ENCODE data around the gene FBXL7.

Gene FBXL7

GRCh38 chr5:15463231-15463980 lies 36.6 kb upstream of the FBXL7 start:
- TF ChIP-seq CTCF (IDR thresholded peaks at IDR 0.05; ENCODE audit: borderline replicate concordance, control extremely low read depth, extremely low read depth, insufficient read depth, missing control alignments) = no peak
- no peak for DNase-seq (ENCODE audit: low spot score)
- in situ Hi-C loops (cut with MboI; ENCODE audit: low sequenced_read_pairs, unreplicated experiment) = no loop called here

GRCh38 chr5:15472116-15472515 lies 27.9 kb upstream of the FBXL7 start:
- no peak for DNase-seq (ENCODE audit: low spot score)
- no peak for TF ChIP-seq CTCF (IDR thresholded peaks at IDR 0.05; ENCODE audit: borderline replicate concordance, control extremely low read depth, extremely low read depth, insufficient read depth, missing control alignments)
- in situ Hi-C loops (cut with MboI; ENCODE audit: low sequenced_read_pairs, unreplicated experiment) = no loop called here

- in situ Hi-C loops (cut with MboI; ENCODE audit: low sequenced_read_pairs, unreplicated experiment) = no loop called here
- TF ChIP-seq CTCF (IDR thresholded peaks at IDR 0.05; ENCODE audit: borderline replicate concordance, control extremely low read depth, extremely low read depth, insufficient read depth, missing control alignments) = no peak
- DNase-seq (ENCODE audit: low spot score) = no peak
These were observed 25.7 kb upstream of the FBXL7 start for GRCh38 chr5:15474143-15474719.

GRCh38 chr5:15475367-15475766 lies 24.6 kb upstream of the FBXL7 start:
- in situ Hi-C loops (cut with MboI; ENCODE audit: low sequenced_read_pairs, unreplicated experiment) = no loop called here
- no peak for DNase-seq (ENCODE audit: low spot score)
- TF ChIP-seq CTCF (IDR thresholded peaks at IDR 0.05; ENCODE audit: borderline replicate concordance, control extremely low read depth, extremely low read depth, insufficient read depth, missing control alignments) = no peak

- in situ Hi-C loops (cut with MboI; ENCODE audit: low sequenced_read_pairs, unreplicated experiment) = no loop called here
- TF ChIP-seq CTCF (IDR thresholded peaks at IDR 0.05; ENCODE audit: borderline replicate concordance, control extremely low read depth, extremely low read depth, insufficient read depth, missing control alignments) = no peak
- no peak for DNase-seq (ENCODE audit: low spot score)
These were observed 23.0 kb upstream of the FBXL7 start for GRCh38 chr5:15476977-15477376.

- TF ChIP-seq CTCF (IDR thresholded peaks at IDR 0.05; ENCODE audit: borderline replicate concordance, control extremely low read depth, extremely low read depth, insufficient read depth, missing control alignments) = no peak
- no peak for DNase-seq (ENCODE audit: low spot score)
- in situ Hi-C loops (cut with MboI; ENCODE audit: low sequenced_read_pairs, unreplicated experiment) = no loop called here
These were observed 19.5 kb upstream of the FBXL7 start for GRCh38 chr5:15480436-15480835.
